GM04503 (cell line): Measurements from ENCODE around the gene FADS2.

ENCODE experiments used
- DNase-seq: peaks from one replicate; pipeline ENCODE4 v3.0.0-alpha.2; 2012; ENCODE audit warnings: low read depth

Gene FADS2

DNA sequence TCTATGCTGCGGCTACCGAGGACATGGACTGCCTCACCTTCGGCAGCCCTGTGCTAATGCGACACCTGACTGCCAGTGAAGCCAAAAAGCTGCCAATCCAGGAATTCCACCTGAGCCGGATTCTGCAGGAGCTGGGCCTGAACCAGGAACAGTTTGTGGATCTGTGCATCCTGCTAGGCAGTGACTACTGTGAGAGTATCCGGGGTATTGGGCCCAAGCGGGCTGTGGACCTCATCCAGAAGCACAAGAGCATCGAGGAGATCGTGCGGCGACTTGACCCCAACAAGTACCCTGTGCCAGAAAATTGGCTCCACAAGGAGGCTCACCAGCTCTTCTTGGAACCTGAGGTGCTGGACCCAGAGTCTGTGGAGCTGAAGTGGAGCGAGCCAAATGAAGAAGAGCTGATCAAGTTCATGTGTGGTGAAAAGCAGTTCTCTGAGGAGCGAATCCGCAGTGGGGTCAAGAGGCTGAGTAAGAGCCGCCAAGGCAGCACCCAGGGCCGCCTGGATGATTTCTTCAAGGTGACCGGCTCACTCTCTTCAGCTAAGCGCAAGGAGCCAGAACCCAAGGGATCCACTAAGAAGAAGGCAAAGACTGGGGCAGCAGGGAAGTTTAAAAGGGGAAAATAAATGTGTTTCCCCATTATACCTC lies 32.1 kb upstream of the FADS2 start:
- no peak for DNase-seq

DNA sequence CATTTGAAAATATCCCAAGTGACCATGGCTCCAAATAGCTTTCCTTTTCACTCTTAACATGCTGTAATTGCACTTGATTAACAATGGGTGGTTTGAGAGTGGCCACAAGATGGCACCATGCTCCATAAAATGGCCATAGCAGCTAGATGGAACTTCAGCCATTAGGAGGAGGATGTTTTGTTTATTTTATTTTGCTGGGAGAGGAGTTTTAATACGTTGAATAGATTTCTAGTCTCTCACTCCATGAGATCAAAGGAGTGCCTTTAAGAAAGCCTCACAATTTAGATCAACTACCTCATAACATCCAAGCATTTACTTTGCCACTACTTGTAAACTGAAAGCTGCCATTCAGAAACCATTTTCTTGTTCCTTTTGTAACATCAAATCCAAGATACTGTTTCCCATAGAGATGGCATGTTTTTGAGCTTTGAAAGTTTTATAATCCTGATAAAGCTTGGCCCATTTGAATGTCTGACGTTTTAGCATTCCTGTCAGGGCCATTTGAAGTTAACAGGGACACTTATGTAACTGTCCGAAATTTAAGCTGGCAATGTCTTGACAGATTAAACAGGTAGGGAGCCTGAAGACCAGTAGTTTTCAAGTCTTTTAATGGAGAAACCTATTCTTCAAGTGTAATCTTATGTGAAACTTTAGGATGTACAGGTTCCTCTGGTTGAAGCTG lies 30.7 kb upstream of the FADS2 start:
- peak; percentile 34 for DNase-seq

DNA sequence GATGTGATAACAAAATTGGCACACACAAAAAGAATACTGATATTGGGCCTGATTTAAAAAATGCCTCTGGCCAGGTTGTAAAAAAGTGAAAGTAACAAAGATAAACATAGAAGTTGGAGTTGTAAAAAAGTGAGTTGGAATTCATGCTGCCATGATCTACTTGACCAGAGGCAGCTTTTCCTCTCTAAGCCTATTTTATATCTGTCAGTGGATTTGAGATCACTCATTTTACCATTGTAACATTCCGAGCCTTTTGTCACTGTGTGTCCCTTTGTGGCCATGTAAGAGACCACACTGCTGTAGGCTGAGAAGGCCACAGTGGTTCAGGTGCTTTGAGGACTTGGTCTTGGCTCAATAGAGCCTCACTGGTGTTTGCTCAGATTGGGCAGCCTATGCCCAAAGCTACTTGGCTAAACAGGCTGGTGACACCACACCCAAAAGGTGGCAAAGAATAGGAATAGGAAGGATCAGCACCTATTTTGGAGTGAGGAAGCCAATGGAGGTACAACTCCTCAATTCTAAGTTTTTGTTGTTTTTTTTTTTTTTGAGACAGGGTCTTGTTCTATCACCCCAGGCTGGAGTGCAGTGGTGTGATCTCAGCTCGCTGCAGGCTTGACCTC lies 28.3 kb upstream of the FADS2 start:
- DNase-seq: no peak

DNA sequence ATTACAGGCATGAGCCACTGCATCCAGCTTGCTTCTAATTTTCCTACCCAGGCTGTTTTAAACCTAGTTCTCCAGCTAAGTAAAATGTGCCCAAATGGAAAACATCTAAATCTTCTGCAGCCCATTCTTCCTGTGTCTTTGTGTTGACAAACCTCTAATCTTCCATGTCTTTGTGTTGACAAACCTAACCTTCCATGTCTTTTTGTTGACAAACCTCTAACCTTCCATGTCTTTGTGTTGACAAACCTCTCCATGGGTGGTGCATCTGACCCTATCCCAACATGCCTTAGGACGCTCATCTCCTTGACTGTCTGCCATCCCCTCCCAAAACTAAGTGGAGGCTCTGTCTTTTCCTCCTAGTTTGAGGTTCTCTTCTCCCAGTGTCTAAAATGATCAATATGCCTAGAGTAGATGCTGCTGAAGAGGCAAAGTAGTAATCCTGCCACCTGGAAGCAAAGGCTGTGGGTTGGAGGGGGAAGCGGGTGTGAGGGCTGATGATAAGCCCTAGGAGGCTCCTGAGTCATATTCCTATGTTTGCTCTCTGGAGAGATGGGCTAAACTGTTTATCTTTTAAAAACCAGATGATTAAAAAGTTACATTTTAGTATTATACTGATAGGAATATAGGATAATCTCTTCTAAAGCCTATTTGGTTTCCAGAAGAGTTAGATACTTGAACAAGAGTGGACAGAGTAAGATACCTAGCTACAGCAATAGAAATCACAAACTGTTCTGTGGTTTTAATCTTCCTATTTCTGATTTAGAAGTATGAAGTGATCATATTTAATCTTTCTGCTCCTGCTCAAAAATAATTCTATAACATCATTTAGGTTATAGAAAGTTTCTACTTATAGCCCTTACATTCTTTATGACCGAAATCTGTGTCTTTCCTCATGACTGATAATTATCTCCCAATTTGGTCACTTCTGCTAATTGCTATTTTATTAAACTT lies 27.5 kb upstream of the FADS2 start:
- DNase-seq: no peak

DNA sequence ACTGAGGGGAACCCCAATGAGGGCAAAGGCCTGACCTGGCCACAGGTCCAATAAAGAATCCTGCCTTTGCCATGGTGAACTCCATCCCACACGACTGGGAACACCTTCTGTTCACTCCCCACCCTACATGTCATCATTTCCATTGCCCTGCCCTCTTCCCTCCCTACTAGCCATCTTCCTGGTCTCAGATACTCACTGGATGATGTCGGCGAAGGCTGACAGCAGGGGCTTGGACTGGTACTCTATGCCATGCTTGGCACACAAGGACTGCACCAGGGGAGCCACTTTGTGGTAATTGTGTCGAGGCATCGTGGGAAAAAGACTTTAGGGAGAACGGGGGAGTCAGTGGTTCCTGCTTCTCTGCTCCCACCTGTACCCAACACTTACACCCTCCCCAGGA lies 25.5 kb upstream of the FADS2 start:
- DNase-seq: no peak

DNA sequence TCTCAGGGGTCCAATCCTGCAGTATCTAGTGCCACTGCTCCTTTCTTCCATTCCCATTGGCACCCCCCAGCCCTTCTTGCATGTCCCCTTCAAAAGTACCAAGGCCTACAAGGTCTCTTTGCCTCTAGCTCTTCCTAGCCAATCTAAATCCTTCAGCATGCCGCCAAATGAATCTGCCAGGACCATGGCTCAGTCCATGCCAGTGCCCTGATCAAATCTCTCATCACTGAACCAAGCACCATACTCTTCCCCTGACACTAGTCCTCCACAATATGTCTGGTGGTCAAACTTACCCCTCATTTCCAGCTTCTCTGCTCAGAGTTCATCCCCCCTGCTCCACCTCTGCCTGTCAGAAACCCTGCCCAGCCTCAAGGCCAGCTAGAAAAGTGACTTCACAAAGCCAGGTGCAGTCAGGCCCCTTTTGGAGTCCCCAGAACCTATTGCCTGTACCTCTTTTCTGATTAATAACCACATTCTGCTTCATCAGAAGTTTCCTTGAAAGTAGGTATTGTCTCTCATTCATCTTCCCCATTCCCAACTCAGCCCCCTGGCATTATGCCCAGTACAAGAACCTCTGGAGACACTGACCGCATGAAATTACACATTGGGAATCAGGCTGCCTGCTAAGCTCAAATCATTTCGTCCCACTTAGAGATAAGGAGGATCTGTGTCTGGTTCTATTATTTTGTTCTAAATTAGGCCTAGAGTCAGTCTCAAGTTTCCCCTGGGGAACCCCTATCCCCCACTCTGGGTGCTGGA lies 24.0 kb upstream of the FADS2 start:
- DNase-seq: no peak

DNA sequence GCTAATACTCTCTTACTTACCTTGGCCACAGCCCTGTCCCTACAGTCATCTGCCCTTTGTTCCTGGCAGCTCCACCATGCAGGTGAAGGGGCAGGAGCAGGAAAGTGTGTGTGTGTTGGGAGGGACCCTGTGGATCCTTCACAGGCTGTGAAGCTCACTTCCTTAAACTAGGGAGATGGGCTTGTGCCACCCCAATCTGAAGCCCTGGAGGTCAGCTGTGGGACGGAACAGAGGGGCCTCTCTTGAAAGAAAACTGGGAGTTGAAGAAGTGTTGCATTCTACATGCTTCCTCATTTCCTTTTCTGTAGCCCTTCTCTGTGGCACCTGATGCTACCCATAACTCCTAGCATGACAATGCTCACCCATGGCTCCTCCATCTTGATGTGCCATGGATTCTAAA lies 23.0 kb upstream of the FADS2 start:
- no peak for DNase-seq

DNA sequence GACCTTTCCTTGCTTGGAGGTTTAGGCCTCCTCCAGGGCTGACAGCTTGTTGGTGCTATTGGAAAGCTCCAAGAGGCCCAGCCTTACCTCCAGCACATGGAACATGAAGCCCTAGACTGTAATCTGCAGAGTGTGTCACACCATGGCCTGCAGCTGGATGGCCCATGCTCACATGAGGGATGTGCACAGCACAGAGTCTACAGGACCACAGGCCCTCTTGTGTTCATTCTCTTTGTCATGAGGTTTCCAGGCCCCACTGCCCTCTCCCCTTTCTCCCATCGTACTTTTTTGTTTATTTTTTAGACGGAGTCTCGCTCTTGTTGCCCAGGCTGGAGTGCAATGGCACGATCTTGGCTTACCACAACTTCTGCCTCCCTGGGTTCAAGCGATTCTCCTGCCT lies 21.3 kb upstream of the FADS2 start:
- DNase-seq: no peak

DNA sequence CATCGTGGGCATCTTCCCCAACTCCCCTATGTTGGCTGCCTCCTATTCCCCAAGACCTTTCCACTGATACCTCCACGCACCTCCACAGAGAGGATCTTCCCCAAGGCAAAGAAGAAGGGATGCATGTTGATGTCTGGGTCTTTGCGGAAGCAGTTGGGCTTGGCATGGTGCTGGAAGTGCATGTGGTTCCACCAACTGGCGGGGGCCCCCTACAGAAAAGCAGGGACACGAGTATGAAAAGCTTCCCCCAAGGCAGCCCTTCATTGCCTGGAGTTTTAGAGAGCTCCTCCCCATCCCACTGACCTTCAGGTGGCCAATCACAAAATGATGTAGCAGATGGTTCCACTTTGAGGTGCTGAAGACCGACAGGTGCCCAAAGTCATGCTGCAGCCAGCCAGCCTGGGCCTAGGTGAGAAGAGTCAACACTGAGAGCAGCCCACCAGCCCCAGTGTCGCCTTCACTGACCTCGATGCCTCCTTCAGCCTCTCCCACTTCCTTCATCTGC lies 17.4 kb upstream of the FADS2 start:
- no peak for DNase-seq

DNA sequence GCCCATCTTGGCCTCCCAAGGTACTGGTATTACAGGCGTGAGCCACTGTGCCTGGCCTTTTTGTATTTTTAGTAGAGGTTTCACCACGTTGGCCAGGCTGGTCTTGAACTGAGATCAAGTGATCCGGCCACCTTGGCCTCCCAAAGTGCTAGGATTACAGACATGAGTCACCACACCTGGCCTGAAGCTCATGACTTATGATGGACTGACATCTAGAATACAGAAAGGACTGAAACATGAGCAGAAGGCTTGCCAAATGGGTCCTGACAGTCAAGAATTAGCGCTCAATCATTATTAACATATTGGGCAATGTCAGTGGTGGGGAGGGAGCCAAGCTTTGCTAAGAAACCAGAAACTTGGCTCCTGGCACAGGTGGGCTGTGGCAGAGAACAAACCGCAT lies 16.3 kb upstream of the FADS2 start:
- no peak for DNase-seq

DNA sequence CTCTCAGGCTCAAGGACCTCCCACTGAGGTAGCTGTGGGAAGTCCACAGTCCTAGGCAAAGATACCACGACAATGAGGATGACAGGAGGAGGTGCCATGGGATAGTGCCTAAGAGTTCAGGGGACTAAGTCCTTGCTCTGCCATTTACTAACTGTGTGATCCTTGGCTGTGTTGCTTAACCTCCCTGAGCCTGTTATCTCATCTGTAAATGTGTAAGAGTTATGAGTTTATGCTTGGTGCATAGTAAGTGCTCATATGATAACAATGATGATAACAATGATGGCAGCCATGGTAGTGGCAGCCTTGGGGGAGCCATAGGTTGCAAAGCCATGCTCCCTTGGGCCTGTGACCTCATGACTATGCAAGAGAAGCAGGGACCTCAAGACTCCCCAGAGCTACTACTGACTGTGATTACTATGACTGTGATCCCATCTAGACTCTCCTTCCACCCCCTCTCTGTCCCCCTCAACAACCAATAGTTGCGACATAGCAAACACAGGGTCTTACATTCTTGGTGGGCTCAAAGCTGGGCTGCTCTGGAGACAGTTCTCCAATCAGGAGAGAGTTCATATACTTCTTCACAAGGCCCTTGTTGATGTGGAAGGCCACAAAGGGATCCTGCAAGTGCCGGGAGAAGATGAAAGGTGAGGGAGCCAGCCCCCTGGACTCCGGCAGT lies 15.2 kb upstream of the FADS2 start:
- DNase-seq: no peak

DNA sequence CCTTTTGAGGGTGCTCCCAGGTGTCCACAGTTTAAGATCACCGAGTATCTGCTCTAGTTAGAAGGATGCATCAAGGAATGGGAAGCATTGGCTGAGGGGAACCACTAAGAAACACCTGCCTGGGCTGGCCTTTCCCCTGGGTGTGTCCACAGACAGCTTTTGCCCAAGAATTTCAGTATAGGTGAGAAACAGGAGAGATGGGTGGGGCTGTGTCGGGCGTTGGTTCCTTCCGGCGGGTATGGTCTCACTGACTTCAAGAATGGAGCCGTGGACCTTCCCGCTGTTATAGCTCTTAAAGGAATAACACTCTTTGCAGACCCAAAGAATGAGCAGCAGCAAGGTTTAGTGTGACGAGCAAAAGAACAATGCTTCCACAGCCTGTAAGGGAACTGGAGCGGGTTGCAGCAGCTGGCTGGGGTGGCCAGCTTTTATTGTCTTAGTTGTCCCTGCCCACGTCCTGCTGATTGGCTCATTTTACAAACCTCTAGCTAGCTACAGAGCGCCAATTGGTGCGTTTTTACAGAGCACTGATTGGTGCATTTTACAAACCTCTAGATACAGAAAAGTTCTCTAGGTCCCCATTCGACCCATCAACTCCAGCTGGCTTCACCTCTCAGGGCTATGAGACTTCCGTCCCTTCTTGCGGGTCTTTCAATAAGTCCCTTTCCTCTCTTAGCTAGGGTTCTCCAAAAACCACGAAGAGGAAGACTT lies 13.7 kb upstream of the FADS2 start:
- DNase-seq: no peak

DNA sequence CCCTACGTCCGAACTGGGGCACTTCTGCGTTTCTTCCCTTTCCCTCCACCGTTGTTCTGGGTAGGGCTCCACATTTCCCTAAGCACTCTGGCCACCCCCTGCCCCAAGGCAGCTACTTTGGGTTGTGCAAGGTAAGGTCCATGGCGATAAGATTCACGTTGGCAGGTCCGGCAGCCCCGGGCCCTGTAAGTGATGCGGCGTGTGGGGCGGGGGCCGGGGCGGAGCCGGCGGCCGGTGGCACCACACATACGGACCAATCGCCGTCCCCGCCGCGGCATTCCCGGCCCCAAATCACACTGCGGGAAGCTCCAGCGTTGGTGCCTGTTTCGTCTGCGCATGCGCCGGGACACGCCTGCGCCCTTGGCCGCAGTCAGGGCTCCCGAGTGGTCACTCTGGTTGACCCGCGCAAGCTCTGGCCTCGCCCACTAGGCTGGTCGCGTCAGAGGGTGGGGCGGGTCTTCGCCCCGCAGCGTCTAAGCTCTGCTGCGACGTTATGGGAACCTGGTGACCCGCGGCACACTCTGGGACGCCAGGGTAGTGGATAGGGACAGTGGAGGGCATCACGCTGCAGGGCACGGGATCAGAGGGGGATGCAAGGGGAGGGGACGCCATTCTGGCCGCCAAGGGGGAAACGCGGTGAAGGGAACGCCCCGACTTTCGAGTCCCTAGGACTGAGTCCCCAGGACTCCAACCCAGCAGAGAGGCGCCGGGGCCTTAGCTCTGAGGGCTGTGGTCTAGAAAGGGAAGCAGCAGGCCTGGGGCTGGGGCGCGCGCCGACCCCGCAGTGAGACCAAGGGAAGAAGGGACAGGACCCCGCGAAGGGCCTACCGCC lies 12.9 kb upstream of the FADS2 start:
- DNase-seq: peak; percentile 75

DNA sequence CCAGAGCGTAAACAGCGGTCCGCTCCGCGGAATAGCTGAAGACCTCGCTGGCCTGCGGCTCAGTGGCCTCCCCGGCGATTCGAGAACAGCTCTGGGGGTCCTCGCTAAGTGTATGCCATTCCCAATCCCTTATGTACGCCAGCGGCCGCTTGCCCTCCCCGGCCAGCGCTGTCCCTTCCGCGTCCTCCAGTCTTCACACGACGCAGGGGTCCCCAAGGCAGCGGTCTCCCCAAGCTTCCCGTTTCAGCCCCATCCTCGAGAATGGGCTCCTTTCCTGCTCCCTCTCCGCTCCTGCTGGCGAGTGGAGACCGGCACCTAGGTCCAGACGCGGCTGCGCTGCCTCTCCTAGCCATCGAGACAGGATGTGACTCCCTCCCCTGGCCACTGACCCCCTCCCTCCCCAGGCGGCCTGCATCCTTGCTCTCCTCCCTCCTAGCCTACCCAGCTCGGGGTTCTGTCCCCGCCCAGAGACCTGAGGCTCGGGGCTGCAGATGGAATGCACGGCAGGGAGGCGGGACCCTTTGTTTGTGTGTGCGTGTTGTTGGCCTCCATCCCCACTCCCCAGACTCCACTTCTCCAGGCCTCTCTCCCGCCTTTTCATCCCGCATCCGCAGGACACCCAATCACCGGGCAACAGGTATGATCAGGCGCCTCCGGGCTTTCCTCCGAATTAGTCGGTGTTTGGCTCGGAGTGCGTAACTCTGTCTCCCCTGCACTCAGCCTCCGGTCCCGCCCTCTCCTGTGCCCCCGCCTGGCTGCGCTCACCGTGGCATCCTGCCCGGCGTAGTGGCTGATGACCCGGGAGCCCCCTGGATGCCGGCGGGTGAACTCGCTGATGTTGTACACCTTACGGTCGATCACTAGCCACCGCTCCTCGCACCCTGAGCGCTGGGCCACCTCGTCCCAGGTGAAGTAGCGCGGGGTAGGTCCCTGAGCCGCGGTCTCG lies 12.0 kb upstream of the FADS2 start:
- no peak for DNase-seq

DNA sequence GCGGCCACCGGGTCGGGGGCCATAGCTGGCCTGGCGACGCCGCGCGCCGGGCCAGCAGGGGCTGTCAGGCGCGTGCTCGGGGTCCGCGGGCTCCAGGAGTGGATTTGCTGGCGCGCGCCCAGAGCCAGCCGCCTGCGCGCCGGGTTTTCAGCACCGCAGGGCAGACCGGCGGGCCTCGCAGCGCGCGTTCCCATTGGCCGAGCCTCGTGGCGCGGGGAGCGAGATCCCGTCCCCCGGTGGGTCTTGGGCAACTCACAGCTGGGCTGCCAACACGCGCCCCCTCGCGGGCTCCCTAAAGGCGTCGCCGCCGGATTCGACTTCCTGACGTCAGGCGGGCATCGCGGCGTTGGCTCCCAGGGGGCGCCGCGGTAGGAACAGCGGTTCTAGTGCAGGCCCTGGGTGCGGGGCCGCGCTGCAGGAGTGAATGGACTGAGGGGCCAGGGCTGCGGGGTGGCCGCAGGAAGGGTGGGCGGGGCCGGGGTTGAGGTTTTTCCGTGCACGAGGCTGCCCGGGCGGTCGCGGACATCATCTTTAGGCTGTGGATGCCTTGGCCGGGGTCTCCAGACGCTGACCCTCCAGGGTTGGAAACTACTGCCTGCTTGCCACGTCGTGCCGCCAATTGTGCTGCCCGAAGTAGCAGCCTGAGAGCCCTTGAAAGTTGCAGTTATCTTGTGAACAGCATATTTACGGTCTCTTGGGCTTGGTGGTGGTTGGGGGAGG lies 11.2 kb upstream of the FADS2 start, which contains the start of gene FADS1:
FADS1 (minus strand) TSS at position 268 of the 720 bp plus-strand sequence; CDS start at position 194, 74 bp downstream.
- DNase-seq: no peak

DNA sequence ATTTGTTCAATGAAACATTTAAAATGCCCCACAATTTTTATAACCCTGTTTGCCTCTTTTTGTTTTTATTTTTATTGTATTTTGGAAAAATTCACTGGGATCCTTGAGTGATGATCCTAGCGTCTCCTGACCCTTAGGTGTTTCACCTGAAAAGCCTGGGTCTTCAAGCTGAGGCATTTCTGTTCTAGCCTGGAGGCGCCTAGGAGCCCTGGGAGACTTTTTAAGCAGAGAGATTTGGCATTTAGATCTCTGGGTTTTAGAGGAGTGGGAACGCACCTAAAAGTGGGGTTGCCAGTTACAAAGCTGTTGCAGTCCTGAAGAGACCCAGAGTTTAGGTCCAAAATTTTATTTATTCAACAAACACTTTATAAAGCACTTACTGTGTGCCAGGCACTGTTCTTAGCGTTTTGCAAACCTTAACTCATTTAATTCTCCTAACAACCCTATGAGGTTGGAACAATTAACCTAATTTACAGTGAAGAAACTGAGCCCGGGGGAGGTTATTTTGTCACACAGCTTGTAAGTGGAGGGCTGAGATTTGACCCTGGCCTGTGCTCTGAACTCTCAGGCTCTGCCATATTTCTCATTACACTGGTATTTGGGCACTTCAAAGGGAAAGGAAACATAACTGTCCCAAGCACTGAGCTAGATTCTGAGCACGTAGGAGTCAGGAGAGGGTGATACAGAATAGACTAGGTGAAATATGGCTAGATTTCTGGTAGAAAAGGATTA lies 10.5 kb upstream of the FADS2 start:
- DNase-seq: no peak

DNA sequence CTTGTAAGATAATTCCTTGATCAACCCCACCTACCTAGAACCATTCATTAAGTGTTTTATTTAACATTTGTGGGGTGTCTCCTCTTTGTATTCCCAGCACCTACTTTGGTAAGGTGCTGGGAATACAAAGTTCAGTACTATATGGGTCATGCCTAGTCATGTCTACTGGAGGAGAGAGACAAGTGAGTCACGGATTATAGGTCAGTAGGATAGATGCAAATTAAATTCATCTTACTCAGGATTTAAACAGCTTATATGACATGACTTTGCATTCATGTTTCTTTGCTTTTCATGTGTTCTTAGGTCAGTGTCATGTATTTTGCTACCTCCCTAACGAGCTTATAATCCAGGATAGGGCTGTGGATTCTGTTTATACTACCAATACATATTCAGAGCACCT lies 7.9 kb upstream of the FADS2 start:
- no peak for DNase-seq
